Spleen (tissue), 7 donors: ENCODE data around the gene TSHZ2.

ENCODE experiments used
- CTCF ChIP-seq, 11 experiments: fragments of 200-600 bp in 7 of 11; fragments of 450-650 bp in 4 of 11; sonication (generic) in 4 of 11; IDR thresholded peaks in 8 of 11; conservative IDR thresholded peaks in 3 of 11; 1 replicate in 7 of 11; 2 replicates in 4 of 11; pipeline versions ENCODE4 v1.4.0 to v1.8.0; 2016 to 2021; ENCODE audit warnings: antibody characterized with exemption in 11 of 11, inconsistent platforms in 4 of 11, mild to moderate bottlenecking in 1 of 11
- POLR2AphosphoS5 ChIP-seq, 3 donors: sonication (generic); formaldehyde crosslinking; IDR thresholded peaks; one replicate each; pipeline ENCODE4 v1.5.1; 2017; ENCODE audit warnings: antibody characterized with exemption in 3 of 3
- donor health status: DM: no; HTN: no; CAD: no; lungs with moderate emphysema.
- donor health status: DM: no; HTN: no; CAD: no.
- donor health status: DM: no; HTN: no; CAD: no.

GRCh38 chr20:53328961-53329360 lies 356.8 kb downstream of the TSHZ2 start:
- no peak for TF ChIP-seq POLR2AphosphoS5 (IDR thresholded peaks at IDR 0.05)
- TF ChIP-seq CTCF (IDR thresholded peaks at IDR 0.05 in 8 of 11, conservative IDR thresholded peaks at IDR 0.05 in 3 of 11): no peak
